Thoracic aorta (tissue), 2 donors: ENCODE results near the gene CS. TPM values are rescaled to one million over a fixed set of nuclear protein-coding genes. Genes with fewer than 3 reads are reported as not detected.

Experiments
- ATAC-seq: fragments of 150-250 bp; one replicate; pipeline ENCODE4 v1.8.0; 2017; ENCODE audit warnings: low read depth; ENCODE audit not compliant: insufficient number of reproducible peaks, low FRiP score
- DNase-seq: peaks from one replicate; pipeline ENCODE4 v3.0.0-alpha.2; 2020; ENCODE audit warnings: low spot score
- H3K27ac ChIP-seq, 2 donors: fragments of 200-600 bp; sonication (generic); 1 replicate in 1 of 2; 2 replicates in 1 of 2; pipeline ENCODE4 v1.5.1; 2016; ENCODE audit warnings: mild to moderate bottlenecking in 2 of 2, moderate library complexity in 2 of 2
- H3K27me3 ChIP-seq: fragments of 200-600 bp; sonication (generic); replicated peaks from 2 replicates; pipeline ENCODE4 v1.6.0; 2016; ENCODE audit warnings: mild to moderate bottlenecking; ENCODE audit not compliant: insufficient read depth
- H3K36me3 ChIP-seq: fragments of 200-600 bp; sonication (generic); one replicate; pipeline ENCODE4 v1.5.1; 2016
- H3K4me1 ChIP-seq, 2 donors: fragments of 200-600 bp; sonication (generic); 1 replicate in 1 of 2; 2 replicates in 1 of 2; pipeline versions ENCODE4 v1.5.1 to v1.6.0; 2016; ENCODE audit warnings: low read depth in 2 of 2, mild to moderate bottlenecking in 1 of 2; ENCODE audit not compliant: control insufficient read depth in 1 of 2
- H3K4me3 ChIP-seq: fragments of 200-600 bp; sonication (generic); 2 replicates; pipeline ENCODE4 v1.5.1; 2016; ENCODE audit warnings: mild to moderate bottlenecking
- H3K9me3 ChIP-seq: fragments of 200-600 bp; sonication (generic); 2 replicates; pipeline ENCODE4 v1.5.1; 2016
- total RNA-seq, 2 donors: library from RNA; depleted of rRNA; stranded (reverse); fragments of >200 nt; gene quantifications; one replicate each; pipeline versions ENCODE4 v1.1.0 to v1.2.3, GENCODE V29; 2016
- TF ChIP-seq, protein P1 (sequence below): fragments of 200-600 bp; sonication (generic); IDR thresholded peaks from one replicate; pipeline ENCODE4 v1.5.1; 2019; ENCODE audit warnings: antibody characterized with exemption

CS gene
- total RNA-seq, 2 donors from 2014 or later, result 120 to 143 TPM

DNA sequence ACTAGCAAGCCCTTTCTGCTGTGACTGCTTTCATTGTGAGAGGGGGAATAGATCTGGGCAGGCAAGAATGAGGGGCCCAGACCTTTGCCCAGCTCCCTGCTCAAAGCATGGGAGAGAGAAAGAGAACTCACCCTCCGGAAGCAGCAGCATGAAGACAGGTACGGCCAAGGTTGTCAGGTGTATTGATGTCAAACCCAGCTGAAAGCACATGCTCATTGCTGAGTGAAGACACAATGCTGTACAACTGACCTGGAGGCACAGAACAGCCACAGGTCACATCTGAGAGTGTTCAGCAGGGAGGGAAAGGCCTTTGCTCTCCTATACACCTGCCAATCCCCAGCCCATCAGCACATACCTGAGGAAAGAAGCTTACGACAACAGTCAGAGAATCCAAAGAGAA, 47.5 kb downstream of the CS start:
- ATAC-seq (no peak), DNase-seq (no peak)
- no peak overlapping the region for H3K27ac ChIP-seq
- peaks cover 68% of the 10 kb centered on the region for H3K36me3 ChIP-seq
- H3K4me1 ChIP-seq, result peaks cover 13 to 22% of the 10 kb centered on the region in 2 donors
- H3K4me3 ChIP-seq, result no peak overlapping the region
- TF ChIP-seq, protein P1, sequence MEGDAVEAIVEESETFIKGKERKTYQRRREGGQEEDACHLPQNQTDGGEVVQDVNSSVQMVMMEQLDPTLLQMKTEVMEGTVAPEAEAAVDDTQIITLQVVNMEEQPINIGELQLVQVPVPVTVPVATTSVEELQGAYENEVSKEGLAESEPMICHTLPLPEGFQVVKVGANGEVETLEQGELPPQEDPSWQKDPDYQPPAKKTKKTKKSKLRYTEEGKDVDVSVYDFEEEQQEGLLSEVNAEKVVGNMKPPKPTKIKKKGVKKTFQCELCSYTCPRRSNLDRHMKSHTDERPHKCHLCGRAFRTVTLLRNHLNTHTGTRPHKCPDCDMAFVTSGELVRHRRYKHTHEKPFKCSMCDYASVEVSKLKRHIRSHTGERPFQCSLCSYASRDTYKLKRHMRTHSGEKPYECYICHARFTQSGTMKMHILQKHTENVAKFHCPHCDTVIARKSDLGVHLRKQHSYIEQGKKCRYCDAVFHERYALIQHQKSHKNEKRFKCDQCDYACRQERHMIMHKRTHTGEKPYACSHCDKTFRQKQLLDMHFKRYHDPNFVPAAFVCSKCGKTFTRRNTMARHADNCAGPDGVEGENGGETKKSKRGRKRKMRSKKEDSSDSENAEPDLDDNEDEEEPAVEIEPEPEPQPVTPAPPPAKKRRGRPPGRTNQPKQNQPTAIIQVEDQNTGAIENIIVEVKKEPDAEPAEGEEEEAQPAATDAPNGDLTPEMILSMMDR, result no peak
- H3K27me3 ChIP-seq, result no peaks in the 10 kb centered on the region
- H3K9me3 ChIP-seq, result no peaks in the 10 kb centered on the region

DNA sequence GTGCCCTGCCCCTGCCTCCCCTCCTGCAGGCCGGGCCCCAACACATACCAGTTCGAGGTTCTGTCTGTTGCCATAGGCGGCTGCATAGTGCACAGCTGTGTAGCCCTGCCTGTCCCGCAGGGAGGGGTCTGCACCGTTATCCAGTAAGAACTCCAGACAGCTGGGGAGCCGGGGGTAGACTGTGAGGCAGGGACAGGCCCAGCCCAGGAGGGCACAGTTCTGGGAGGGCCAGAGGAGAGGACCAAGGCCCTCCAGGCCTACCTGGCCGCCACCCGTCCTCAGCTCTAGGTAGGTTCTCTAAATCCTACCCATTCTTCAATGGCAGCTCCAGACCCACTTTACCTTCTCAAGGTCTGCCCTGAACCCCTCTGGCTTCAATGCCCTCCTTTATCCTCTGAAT, 51.4 kb downstream of the CS start:
- Histone ChIP-seq H3K4me3 (no peak overlapping the region), H3K36me3 (peaks cover 85% of the 10 kb centered on the region), H3K9me3 (no peaks in the 10 kb centered on the region), H3K27me3 (no peaks in the 10 kb centered on the region), H3K27ac (no peak overlapping the region), H3K4me1 (no peaks in the 10 kb centered on the region)
- TF ChIP-seq, protein P1, result no peak
- ATAC-seq, result no peak
- no peak for DNase-seq

DNA sequence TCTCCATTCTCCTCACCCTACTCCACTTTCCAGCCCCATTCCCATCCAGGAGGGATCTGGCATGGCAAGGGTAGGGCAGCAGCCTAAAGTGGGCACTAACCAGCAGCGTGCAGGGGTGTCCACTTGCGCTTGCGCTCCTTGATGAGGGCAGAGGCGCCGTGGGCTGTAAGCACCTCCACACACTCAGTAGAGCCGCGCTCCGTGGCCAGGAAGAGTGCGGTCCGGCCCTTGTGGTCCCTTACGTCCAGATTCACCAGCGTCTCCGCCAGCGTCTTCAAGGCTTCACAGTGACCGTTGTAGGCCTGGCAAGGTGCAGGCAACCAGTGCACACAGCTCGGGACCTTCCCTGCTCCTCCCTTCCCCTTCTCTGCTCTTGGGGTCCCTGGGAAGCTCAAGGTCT, 52.2 kb downstream of the CS start:
- no peaks in the 10 kb centered on the region for H3K4me1 ChIP-seq
- H3K9me3 ChIP-seq, result no peaks in the 10 kb centered on the region
- no peak overlapping the region for H3K4me3 ChIP-seq
- no peak for ATAC-seq
- H3K36me3 ChIP-seq, result peaks cover 85% of the 10 kb centered on the region
- DNase-seq, result no peak
- TF ChIP-seq, protein P1, result no peak
- no peak overlapping the region for H3K27ac ChIP-seq
- H3K27me3 ChIP-seq, result no peaks in the 10 kb centered on the region

DNA sequence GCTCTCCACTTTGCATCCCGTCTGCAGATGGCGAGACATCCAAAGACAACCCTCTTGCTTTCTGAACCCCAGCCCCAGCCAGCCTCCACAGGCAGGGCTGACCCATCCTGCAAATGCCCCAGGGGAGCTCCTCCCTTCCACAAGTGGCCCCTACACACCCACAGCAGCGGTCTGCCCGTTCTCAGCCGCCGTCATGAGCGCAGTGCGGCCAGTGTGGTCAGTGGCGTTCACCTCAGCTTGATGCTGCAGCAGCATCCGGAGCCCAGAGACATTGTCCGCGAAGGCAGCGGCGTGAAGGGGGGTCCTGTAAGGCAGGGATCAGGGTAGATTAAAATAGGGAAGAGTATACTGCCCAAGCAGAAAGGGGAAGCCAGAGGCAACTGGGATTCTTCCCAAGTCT, 55.6 kb downstream of the CS start:
- Histone ChIP-seq H3K27ac (no peak overlapping the region), H3K27me3 (no peaks in the 10 kb centered on the region), H3K4me1 (no peaks in the 10 kb centered on the region), H3K4me3 (no peak overlapping the region), H3K9me3 (no peaks in the 10 kb centered on the region), H3K36me3 (peaks cover 82% of the 10 kb centered on the region)
- no peak for DNase-seq
- TF ChIP-seq, protein P1, result no peak
- ATAC-seq, result no peak

DNA sequence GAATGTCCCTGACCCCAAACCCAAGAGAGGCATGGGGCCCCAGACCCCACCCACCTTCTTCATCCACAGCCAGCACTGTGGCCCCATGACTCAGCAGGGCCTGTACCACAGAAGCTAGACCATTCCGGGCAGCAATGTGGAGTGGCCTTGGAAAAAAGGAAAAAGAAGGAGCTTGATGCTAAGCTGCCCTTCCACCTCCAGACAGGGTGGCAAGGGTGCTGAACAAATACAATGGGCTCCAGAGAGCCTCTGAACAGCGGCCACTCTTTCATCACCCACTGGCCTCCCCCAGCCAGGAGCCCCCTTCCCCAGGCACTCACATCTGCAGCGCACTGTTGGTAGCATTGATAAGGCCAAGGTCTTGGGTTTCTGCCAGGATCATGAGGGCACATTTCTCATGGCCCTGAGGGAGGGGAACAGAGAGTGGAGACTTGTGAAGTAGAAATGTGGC, 56.4 kb downstream of the CS start:
- no peaks in the 10 kb centered on the region for H3K27me3 ChIP-seq
- no peak overlapping the region for H3K4me3 ChIP-seq
- no peak overlapping the region for H3K27ac ChIP-seq
- DNase-seq (no peak), ATAC-seq (no peak)
- no peaks in the 10 kb centered on the region for H3K9me3 ChIP-seq
- H3K36me3 ChIP-seq, result peaks cover 83% of the 10 kb centered on the region
- no peaks in the 10 kb centered on the region for H3K4me1 ChIP-seq
- TF ChIP-seq, protein P1, result no peak
